Activated CD4-positive, alpha-beta T cell treated with anti-CD3 and anti-CD28 coated beads for 24 hours (primary cell): ENCODE data around the gene GH1.
A peak's percentile ranks its signal among the peaks of the same experiment; 100 is the strongest.

Source experiments
- DNase-seq, 2 donors: peaks; one replicate each; pipeline ENCODE4 v3.0.0-alpha.2; 2020; ENCODE audit warnings: low read depth in 2 of 2

Gene GH1

GRCh38 chr17:63944736-63945499 lies 26.3 kb upstream of the GH1 start:
- no peak for DNase-seq

- no peak for DNase-seq
Measured at GRCh38 chr17:63943745-63944144, 25.1 kb upstream of the GH1 start.

DNA sequence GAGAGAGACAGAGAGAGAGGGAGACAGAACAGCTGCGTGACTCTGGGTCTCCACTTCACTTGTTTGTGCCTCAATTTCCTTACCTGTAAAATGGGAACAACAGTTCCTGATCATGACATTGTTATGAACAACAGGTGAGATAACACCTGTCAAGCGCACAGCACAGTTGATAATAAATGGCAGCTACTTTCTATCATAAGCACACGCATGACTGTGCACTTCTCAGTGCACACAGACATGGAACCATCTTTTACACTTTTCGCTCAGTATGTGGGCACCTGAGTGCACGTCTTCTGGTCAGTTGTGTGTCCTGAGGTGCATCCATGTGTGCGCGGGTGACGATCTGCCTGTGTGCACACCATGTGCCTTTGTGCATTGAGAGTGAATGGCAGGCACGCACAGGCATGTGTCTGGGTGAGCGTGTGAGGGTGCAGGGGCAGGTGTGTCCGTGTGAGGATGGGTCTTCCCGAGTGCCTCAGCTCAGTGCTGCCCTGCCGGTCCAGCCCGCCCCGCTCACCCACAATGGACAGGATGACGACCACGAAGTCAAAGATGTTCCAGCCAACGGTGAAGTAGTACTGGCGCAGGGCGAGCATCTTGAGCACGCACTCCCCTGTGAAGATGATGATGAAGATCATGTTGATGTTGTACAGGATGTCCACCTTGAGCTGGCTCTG lies 23.8 kb upstream of the GH1 start:
- DNase-seq, result no peak

GRCh38 chr17:63941751-63942150 lies 23.1 kb upstream of the GH1 start:
- no peak for DNase-seq

DNA sequence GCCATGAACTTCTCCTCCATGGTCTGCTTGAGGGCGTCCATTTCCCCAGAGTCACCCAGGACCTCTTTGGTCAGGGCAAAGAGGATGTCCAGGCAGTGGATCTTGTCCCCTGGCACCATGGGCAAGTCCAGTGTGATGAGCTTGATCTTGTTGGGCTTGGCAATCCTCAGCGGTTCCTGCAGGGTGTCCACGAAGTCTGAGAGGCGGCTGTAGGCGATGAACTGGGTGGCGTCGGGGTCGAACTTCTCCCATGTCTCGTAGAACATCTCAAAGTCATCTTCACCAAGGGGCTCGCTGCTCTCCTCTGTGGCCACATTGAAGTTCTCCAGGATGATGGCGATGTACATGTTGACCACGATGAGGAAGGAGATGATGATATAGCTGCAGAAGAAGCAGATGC lies 22.5 kb upstream of the GH1 start:
- DNase-seq, result no peak

GRCh38 chr17:63940584-63940983 lies 21.9 kb upstream of the GH1 start:
- no peak for DNase-seq

DNA sequence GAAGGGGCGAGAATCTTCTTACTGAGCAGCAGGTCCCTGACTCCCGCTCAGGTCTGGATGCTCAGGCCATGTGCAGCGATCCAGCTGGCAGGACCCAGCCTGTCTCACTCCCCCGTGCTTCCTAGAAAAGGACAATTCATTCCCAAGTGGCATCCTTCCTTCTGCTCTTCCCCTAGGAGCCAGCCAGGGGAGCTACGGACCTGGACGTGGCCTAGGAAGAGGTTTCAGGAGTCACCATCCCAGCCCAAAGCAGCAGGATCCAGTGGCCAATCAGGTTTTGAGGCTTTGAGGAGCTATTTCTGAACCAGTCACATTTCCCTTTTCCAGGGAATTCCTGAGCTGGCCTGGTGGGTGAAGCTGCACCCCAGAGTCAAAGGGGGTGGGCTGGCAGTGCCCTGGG lies 21.2 kb upstream of the GH1 start:
- DNase-seq, result no peak

DNA sequence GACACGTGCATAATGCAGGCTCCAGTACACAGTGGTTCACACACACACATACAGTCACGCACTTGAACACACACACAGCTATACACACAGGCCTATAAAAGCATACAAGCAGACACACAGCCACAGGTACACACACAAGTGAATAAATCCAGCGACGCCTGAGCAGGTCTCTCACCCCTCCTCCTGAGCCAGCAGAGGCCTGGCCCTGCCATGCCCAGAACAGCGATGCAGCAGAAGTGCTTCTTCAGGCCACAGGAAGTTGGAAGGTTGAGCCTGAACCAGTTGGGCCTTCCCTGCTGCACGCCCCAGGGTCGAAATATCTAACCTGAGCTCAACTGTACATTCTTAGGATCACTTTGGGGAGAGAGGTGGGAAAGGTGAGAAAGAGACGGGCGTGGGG lies 20.8 kb upstream of the GH1 start:
- DNase-seq, result no peak

DNA sequence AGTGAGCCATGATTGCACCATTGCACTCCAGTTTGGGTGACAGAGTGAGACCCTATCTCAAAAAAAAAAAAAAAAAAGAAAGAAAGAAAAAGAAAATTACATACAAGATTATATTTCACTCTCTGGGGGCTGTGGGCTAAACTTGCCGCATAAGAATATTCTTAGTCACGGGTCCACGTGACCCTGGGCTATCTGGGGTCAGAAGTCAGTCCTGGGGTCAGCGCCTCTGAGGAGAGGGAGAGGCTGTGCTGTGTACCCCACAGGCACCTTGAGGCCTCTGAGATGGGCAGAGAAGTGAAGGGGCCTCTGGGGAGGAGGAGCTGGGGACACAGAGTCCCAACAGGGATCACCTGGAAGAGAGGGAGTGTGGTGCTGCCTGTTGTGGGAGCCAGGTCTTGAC lies 19.3 kb upstream of the GH1 start:
- no peak for DNase-seq

DNA sequence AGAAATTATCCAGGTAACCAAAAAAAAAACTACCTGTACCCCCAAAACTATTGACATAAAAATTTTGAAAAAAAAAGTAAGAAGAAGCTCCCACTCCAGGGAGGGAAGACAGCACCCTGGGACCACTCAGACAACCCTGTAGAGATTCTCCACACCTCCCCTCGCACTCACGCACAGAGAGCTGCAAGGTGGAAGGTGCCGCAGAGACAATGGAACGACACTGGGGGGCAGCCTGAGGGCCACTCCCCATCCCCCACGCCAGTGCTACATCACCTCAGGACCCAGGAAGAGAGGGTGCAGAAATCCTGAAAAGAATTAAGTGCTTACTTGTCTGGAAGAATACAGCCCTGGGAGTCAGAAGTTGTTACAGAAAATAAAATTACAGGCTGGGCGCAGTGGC lies 18.7 kb upstream of the GH1 start:
- DNase-seq, result no peak

- DNase-seq, result no peak
Measured at GRCh38 chr17:63934183-63935112, 15.8 kb upstream of the GH1 start.

- DNase-seq, result no peak
Measured at GRCh38 chr17:63933598-63933997, 15.0 kb upstream of the GH1 start.

- no peak for DNase-seq
Measured at GRCh38 chr17:63932721-63933120, 14.1 kb upstream of the GH1 start.

GRCh38 chr17:63931981-63932561 lies 13.4 kb upstream of the GH1 start, which contains the start of gene CD79B:
CD79B (minus strand) TSS chr17:63932331; CDS start chr17:63932261, 70 bp downstream.
- peak; percentile 17 to 19 for DNase-seq

GRCh38 chr17:63930951-63931575 lies 12.4 kb upstream of the GH1 start:
- DNase-seq, result peak in 1 of 2 donors; percentile 40

DNA sequence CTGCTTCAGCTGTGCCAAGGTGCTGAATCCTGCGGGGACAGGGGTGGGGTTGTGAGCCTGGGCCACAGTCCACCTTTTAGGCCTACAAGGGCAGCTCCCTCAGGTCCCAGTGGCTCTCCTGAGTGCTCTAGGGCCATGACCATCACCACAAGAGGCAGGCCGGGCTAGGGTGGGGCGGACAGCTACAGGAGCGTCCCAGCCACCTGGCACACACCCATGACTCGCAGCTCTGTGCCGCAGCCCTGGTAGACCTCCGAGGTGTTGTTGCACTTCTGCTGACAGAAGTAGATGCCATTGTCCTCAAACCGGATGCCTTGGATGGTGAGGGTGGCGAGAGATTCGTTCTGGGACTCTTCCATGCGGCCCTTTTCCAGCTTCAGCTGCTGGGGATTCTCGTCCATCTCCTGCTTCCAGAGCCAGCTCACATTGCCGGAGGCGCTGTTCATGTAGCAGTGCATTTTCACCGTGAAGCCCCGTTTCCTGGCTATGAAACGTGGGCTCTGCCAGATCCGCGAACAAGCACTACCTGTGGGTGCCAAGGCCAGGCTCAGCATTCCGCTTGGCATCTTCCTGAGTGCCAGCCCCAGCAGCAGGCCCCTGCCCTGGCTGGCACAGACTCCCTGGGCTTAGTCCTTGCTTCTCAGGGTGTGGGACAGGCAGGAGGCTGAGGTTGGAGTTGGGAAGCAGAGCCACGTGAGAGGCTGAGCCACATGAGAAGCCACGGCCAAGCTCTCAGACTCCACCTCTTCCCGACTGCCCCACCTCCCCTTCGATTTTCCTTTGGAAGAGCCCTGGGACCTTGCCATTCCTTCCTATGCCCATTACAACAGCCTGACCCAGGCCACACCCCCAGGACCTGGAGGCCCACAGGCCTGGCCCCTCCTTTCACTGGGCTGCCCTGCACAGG lies 11.5 kb upstream of the GH1 start:
- no peak for DNase-seq

DNA sequence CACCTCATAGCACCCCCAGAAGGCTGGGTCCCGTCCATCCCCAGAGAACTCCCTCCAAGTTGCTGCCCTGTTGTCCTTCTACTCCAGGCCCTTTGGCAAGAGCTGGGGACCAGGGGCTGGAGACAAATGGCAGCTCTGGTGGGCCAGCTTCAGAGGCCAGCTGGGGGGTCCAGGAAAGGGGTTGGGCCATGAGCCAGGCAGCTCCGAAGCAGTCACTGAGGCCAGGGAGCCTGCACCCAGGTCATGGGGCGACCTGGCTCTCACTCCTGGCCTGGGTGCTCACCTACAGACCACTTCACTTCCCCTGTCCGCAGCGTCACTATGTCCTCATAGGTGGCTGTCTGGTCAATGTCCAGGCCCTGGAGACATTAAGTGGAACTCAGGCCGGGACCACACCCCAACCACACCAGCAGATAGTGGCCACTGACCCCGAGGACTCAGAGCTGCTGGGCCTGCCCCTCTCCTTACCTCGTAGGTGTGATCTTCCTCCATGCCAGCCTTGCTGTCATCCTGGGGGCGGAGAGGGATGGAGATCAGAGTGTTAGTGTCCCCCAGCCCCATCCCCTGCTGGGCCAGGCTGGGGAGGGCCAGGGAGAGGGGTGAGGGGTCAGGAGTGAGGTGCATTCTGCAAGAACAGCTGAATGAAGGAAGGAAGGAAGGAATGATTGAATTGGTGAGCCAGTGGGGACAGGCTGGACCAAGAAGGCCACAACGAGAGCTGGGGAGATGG lies 10.5 kb upstream of the GH1 start:
- DNase-seq, result no peak

DNA sequence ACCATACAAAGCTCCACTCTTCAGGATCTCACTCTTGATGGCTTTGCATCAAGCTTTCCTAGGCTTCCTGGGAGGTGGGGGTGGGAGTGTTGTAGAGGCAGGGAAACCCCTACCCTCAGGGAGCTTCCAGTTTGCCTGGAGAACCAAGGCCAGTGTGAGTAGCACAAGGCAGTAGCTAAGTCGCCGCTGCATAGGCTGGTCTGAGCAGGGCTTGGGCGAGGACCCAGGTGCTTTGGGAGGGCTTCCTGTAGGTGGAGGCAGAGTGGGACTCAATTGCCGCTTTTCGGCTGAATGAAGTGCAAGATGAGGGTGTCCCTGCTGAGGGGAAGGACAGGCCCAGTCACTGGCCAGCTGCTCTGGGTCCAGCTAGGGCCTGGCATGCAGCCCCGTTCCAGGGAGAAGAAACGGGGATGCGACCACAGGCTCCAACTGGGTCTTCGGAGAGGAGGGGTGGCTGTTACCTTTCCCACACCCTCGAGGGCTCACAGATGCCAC lies 9.6 kb upstream of the GH1 start:
- no peak for DNase-seq

DNA sequence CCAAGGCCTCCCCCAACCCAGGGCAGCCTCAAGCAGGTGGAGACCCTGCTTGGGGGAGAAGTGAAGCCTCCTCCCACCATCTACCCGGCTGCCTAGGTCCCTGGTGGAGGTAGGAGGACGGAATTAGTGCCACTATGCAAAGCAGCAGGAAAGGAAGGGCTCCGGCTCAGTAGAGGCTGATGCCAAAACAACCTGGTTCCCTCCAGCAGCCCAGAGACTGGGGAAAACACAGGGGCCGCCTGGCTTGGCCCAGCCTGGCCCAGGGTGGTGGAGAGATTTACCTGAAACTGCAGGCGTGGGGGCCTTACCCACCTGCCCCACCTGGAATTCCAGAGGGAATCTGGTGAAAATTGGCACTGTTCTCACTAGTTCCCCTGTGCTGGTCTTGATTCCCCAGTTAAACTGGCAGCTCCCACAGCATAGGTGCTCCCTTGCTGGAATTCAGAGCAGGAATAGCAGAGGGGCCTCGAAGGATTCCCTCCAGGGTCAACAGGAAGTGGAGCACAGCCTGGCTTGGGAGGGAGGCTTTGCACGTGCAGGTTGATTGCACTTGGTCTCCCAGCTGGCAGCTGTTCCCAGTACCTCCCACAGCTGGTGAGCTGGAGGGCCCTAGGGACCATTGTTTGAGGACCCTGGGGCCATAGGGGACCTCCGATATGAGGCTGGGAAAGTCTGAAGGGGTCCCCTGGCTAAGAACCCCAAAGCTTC lies 9.0 kb upstream of the GH1 start:
- DNase-seq, result no peak
